Stimulated activated CD4-positive, alpha-beta T cell treated with anti-CD3 and anti-CD28 coated beads, Interleukin-1b, Interleukin-23, amount 100 ng/mL, for 4 hours (primary cell): ENCODE data around the gene NAPEPLD.
"Not testable (repeated sequence)": the region's sequence is repeated elsewhere in the genome, so short reads cannot be mapped to it uniquely, and the experiment has no call there.

Source experiments
- DNase-seq, 2 donors: peaks; one replicate each; pipeline ENCODE4 v3.0.0-alpha.2; 2020; ENCODE audit warnings: low read depth in 2 of 2

NAPEPLD gene

DNA sequence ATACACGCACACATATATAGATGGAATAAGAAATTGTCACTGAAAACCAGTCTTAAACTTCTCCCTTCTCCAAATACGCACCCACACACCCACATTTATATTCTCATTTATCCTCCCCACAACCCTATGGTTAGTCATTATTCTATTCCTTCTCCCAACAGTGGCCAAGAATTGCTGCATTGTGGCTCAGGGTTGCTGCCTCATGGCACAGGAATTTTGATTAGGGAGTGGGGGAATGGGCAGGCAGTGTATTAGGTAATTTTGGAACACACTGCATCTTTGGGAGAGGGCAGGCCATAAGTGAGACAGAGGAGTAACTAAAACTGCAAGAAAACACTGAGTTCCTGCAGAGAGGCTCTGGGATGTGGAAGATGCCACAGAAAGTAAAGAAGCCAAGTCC is 35.7 kb downstream of the NAPEPLD start:
- DNase-seq = no peak

DNA sequence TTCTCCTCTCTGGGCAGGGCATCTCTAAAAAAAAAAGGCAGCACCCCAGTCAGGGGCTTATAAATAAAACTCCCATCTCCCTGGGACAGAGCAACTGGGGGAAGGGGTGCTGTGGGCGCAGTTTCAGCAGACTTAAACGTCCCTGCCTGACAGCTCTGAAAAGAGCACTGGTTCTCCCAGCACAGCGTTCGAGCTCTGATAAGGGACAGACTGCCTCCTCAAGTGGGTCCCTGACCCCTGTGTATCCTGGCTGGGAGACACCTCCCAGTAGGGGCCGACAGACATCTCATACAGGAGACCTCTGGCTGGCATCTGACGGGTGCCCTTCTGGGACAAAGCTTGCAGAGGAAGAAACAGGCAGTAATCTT is 42.2 kb downstream of the NAPEPLD start:
- DNase-seq = not testable (repeated sequence)

DNA sequence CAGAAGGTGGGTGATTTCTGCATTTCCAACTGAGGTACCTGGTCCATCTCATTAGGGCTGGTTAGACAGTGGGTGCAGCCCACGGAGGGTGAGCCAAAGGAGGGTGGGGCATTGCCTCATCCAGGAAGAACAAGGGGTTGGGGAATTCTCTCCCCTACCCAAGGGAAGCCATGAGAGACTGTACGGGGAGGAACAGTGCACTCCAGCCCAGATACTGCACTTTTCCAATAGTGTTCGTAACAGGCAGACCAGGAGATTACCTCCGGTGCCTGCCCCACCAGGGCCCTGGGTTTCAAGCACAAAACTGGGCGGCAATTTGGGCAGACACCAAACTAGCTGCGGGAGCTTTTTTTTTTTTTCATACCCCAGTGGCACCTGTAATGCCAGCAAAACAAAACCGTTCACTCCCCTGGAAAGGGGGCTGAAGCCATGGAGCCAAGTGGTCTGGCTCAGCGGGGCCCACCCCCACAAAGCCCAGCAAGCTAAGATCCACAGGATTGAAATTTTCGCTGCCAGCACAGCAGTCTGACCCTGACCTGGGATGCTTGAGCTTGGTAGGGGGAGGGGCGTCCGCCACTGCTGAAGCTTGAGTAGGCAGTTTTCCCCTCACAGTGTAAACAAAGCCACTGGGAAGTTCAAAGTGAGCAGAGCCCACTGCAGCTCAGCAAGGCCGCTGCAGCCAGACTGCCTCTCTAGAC is 42.7 kb downstream of the NAPEPLD start:
- DNase-seq = no peak

DNA sequence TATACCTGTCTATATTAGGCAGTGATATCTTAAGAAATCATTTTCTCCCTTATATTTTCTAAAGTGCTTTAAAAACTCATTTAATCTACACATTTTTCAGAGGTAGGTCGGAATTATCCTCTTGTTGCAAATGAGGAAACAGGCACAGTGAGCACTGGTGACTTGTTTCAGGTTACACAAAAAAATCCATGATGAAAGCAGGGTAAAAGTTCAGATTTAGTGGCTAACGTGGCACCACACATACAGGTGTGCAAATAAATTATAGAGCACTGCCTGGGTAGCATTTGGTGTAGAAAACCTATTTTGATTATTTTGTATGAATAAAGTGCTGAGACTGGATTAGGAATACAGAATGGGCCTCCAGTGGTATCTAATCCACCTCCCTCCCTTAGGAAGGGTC is 47.4 kb downstream of the NAPEPLD start:
- no peak for DNase-seq

DNA sequence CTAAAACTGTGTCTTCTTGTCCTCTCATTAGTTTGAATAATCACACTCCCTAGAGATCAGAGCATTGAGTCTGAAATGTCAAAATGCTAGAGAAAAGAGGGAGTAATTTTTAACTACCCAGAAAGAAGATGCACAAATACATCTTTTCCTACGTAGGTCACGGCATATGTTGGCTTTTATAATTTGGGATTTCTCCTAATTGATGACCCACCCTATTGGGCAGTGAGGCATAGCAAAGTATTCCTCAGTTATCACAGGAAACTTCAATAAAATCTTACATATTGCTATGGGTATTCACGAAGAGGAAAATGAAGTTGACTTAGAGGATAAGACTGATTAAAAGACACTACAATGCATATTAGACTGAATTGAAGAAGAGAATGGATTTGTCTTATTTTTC is 48.6 kb downstream of the NAPEPLD start:
- no peak for DNase-seq

DNA sequence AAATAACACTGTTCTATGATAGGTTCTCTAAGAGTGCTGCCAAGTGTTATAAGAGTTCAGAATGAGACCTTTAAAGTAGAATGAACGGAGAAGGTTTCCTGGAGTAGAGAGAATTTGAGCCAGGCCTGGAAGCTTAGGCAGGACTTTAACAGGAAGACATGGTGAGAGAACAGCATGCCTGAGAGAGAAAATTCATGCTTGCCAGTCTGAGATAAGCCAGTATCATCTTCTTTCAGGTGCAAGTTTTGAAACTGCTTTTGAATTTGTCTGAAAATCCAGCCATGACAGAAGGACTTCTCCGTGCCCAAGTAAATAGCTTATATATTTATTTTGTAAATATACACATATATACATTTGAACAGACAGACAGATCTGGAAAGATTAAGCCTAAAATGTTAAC is 51.9 kb downstream of the NAPEPLD start:
- DNase-seq = no peak

DNA sequence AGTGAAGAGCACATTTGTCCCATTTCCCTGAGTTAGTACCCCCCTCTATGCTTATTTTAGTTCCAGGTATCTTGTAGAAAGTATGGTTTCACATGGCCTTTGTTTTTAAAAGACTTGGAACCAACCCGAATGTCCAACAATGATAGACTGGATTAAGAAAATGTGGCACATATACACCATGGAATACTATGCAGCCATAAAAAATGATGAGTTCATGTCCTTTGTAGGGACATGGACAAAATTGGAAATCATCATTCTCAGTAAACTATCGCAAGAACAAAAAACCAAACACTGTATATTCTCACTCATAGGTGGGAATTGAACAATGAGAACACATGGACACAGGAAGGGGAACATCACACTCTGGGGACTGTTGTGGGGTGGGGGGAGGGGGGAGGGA is 53.3 kb downstream of the NAPEPLD start:
- DNase-seq = not testable (repeated sequence)

DNA sequence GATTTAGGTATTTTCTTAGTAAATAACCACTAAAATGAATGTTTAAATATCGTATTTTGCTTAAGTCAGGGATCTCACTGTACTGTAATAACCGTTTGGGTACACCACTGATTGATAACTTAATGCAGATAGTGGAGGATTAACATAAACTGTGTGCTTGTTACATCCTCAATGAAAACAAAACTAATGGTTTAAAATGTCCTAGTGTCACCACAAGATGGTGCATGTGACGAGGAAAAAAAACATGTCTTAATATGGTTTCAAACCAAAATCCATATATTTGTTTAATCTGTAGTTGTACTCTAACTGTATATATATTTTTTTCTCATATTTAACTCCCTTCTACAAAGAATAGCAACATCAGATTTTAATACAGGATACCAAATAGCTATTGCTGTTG is 54.8 kb downstream of the NAPEPLD start:
- no peak for DNase-seq

DNA sequence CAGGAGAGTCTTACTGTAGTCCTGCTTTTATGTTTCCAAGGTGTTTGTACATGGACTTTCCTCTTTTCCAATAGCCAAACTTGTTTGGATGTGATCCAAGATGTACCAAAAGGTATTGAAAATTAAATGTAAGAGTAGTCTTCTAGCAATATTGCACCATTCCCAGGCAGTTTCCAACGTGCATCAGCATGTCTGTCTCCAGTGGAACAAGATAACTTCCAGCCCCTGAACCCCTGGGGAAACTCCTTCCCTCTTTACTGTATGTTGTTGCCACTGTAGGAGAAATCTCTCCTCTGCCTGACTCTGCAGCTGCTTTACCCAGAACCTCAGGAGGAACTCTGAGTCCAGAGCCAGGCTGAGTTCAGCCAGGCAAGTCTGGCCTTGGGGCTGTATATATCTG is 55.5 kb downstream of the NAPEPLD start:
- no peak for DNase-seq

DNA sequence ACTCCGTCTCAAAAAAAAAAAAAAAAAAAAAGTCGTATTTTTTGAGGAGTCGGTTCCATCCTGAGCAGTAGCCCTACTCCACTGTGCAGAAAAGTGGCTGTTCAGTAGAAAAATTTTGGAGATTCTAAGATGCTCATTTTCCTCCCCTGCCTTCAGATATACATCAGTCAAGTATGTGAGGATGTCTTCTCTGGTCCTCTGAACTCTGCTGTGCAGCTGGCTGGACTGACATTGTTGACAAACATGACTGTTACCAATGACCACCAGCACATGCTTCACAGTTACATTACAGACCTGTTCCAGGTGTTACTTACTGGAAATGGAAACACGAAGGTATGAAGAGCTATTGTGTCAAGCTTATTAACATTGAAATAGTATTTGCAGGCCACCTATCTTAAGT is 56.6 kb downstream of the NAPEPLD start:
- DNase-seq = not testable (repeated sequence)

DNA sequence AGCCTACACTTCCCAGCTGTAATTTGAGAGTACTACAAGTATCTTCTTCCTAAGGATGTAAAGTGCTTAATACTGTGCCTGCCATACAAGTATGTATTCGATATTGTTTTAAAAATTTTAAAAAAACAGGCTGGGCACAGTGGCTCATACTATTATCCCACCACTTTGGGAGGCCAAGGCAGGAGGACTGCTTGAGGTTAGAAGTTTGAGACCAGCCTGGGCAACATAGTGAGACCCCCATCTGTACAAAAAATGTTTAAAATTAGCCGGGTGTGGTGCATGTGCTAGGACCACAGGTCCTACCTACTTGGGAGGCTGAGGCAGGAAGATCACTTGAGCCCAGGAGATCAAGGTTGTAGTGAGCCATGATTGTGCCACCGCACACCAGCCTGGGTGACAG is 65.7 kb downstream of the NAPEPLD start:
- DNase-seq = no peak

DNA sequence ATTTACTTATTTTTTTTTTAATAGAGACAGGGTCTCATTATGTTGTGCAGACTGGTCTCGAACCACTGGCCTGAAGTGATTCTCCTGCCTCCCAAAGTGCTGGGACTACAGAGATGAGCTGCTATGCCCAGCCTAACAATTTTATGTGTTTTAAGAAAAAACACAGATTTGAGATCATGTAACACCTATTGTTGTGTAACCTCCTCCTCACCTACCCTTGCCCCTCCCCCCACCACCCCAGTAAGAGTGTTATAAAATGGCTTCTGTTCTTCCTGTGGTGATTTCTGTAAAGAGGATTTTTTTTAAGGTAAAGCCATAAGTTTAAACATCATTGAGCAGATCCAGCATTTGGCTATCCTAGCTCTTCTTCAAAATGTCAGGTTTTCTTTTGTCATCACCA is 66.4 kb downstream of the NAPEPLD start:
- no peak for DNase-seq

DNA sequence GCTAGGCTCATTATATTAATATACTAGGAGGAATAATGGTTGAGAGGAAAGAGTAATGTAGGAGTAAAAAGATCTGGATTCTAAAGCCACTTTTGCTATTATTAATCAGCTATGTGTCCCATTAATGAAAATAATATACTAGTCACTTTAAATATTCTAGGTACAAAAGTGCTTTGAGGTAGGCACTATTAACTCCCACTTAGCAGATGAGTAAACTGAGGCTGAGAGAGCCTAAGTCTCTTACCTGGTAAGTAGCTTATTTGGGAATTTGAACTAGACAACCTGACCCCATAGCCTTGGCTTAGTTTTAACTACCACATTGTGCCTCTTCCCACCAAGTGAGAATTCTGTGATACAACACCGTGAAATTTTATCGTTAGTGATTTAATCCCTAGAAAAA is 68.0 kb downstream of the NAPEPLD start:
- DNase-seq = no peak

DNA sequence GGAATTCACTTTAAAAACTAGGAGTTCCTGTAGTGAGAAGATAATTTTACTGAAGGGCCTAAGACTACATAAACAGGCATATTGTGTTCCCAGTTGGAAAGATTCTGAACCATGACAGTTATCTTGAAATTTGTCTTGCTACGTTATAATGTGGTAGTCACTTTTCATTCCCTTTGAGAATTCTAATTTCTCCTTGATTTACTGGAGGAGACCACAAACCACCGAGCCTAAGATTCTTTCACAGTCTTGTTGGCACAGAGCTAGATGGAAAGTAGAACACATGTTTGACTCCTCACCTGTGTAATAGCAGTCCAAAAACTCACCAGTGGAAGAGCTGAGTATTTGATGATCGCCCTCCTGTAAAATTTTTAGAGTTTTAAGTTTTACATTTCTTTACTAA is 69.1 kb downstream of the NAPEPLD start:
- no peak for DNase-seq

DNA sequence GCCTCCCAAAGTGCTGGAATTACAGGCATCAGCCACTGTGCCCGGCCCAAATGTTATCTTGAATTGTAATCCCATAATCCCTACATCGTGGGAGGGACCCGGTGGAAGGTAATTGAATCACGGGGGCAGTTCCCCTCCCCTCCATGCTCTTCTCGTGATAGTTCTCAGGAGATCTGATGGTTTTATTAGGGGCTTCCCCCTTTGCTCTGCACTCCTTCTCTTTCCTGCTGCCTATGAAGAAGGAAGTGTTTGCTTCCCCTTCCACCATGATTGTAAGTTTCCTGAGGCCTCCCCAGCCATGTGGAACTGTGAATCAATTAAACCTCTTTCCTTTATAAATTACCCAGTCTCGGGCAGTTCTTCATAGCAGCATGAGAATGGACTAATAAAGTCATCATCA is 70.7 kb downstream of the NAPEPLD start:
- not testable (repeated sequence) for DNase-seq

DNA sequence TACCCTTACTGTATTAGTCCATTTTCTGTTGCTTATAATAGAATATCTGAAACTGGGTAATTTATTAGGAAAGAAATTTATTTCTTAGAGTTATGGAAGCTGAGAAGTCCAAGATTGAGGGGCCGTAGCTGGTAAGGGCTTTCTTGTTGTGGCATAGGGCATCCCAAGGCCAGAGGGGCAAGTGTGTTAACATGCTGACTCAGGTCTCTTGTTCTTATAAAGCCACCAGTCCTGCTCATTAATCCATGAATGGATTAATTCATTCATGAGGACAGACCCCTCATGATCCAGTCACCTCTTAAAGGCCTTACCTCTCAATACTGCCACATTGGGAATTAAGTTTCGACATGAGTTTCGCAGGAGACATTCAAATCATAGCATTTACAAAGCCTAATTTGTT is 71.6 kb downstream of the NAPEPLD start:
- DNase-seq = no peak

DNA sequence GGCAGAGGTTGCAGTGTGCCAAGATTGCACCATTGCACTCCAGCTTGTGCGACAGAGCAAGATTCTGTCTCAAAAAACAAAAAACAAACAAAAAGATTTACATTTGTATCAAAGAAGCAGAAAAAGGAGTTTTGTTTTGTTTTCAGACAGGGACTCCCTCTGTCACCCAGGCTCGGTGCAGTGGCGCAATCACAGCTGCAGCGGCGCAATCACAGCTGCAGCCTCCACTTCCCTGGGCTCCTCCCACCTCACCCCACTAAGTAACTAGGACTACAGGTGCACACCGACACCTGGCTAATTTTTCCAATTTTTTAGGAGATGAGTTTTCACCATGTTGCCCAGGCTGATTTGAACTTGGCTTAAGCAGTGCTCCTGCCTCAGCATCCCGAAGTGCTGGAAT is 72.1 kb downstream of the NAPEPLD start:
- DNase-seq = no peak

DNA sequence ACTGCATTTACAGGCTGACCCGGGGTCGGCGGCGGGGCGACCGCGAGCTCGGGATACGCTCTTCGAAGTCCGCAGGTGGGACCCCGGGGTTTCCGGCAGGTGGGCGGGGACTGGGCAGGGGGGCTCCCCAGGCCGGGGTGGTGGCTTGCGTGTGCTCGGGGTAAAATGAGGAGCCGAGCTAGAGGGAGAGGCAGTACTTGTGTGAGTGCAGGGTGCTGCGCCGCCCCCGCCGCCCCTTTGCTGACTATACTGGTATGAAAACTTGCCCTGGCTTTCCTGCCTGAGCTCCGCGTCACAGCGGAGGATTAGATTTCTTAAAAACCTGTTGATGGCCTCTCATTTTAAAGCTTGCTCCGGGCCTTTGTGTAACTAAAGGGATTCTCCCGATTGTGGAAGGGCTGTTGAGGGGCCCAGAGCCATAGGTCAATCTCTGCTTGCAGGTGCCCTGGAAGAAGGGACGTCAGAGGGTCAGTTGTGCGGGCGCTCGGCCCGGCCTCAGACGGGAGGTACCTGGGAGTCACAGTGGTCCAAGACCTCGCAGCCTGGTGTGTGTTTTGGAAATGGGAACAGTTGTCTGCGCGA is 73.5 kb downstream of the NAPEPLD start:
- DNase-seq = peak; percentile 75 to 78

DNA sequence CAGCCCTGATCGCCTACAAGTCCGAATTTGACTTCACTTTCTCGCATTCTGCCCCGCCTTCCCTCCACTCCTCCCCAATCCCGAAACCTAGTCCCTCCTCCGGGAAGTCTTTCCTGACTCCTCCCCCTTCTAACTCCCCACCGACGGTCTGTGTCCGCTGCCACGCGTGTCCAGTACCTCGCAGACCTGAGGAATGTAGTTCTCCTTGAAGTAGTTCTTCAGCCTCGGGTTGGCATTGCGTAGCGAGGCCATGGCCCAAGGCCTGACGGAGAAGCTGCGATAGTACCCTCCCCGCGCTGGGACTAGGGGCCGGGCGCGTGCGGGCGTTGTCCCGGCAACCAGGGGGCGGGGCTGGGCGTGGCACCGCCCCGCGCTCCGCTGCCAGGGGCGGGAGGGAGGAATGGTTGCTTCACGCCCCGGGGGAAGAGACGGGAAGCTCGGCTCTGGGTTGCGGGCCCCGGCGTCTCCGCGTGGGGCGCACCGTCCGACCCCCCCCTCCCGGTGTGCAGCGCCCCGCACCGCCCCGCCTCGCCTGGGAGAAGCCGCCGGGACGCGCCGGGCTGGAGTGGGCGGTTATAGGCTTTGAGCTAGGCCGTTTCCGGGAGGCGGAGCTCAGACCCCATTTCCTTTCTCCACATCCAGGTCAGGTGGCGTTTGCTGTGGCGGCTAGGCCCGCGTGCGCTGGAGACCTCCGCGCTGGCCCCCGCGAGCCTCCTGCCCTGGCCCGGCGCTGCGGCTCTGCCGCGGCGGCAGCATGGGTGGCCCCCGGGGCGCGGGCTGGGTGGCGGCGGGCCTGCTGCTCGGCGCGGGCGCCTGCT is 74.2 kb downstream of the NAPEPLD start, which contains the start of the genes ARMC10 and FBXL13:
TSS of gene ARMC10 (plus strand) at position 622 of the 818 bp plus-strand sequence. CDS start at position 755, 133 bp downstream.
TSS of gene FBXL13 (minus strand) at position 278 of the 818 bp plus-strand sequence.
- DNase-seq = peak; percentile 87 to 90

DNA sequence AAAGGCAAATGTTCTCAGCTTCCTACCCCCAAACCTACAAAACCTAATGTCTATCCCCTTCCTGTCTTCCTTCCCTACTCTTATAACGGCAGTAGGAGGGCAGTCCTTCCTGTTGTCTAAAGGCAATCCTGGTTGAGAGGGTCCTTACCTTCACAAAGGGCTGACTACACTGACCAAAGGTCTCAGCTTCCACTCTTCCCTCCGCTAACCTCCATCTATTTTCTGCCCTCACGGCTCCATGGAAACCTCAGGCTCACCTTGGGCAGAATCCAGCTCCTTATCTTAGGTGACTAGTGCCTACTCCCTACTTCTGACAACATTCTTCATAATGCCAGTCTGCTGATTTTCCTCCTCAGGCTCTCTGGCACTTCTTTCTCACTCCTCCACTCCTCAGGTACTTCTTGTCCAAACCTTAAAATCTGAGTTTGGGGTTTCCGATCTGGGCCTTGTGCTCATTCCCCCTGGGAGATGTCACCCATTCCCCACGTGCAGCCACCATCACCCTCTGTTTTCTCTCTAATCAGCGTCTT is 74.8 kb downstream of the NAPEPLD start:
- no peak for DNase-seq

DNA sequence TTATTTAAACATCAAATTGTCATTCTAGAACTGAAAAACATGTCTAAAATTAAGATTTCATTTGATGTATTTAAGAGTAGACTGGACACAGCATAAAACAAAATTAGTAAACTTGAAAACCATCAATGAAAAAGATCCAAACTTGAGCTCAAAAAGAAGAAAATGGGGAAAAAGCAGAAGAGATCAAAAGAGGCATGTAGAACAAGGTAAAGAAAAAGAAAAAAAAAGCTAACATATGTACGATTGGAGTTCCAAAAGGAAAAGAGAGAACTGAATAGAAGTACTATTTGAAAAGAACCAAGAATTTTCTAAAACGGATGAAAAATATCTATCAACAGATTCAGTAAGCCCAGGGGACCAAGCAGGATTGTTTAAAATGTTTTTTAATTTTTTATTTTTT is 77.9 kb downstream of the NAPEPLD start:
- no peak for DNase-seq
